Measurements from ENCODE around the gene CST6.

DNA sequence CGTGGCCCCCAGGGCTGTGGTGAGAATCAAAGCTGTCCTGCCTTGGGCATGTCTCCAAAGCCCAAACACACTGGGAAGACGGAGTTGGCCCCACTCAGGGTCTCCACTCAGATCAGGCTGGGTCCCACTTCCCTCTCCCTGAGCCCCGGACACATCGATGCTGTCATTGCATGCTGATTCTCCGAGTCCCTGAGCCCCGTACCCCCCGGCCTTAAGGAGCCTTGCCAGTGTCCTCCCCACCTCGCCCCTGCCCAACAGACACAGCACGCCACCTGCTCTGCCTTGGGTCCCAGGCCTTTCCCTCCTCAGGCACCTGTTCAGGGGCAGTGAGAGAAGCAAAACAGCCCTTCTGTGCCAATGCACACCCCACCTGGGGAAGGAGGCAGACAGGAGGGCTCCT lies 24.5 kb upstream of the CST6 start:
- no peak for TF ChIP-seq CTCF (IDR thresholded peaks at IDR 0.05)
- no peak for TF ChIP-seq CBX8 (IDR thresholded peaks at IDR 0.05)
- no peak for TF ChIP-seq POLR2A (IDR thresholded peaks at IDR 0.05; ENCODE audit: low read length)
- TF ChIP-seq RNF2 (IDR thresholded peaks at IDR 0.05; ENCODE audit: borderline replicate concordance, low read depth), result no peak
- TF ChIP-seq GATA3 (IDR thresholded peaks at IDR 0.05; ENCODE audit: borderline replicate concordance), result no peak
- no peak for TF ChIP-seq CHD2 (IDR thresholded peaks at IDR 0.05; ENCODE audit: low read length, partially characterized antibody)
- TF ChIP-seq FOSL2 (IDR thresholded peaks at IDR 0.05), result no peak
- TF ChIP-seq FOSL2 (CRISPR knock-in tag; IDR thresholded peaks at IDR 0.05), result no peak
- TF ChIP-seq SMC3 (IDR thresholded peaks at IDR 0.05), result no peak
- TF ChIP-seq HDAC2 (IDR thresholded peaks at IDR 0.05), result no peak
- no peak for TF ChIP-seq EP300 (IDR thresholded peaks at IDR 0.05)
- TF ChIP-seq RAD21 (conservative IDR thresholded peaks at IDR 0.05 in 1 of 2, IDR thresholded peaks at IDR 0.05 in 1 of 2), result no peak
- TF ChIP-seq RFX5 (IDR thresholded peaks at IDR 0.05), result no peak

Measured in A549 (cell line).